OCI-M1 (cell line): ENCODE data around the gene TMEM40.
A peak's percentile ranks its signal among the peaks of the same experiment; 100 is the strongest.
"Not testable (repeated sequence)": the region's sequence is repeated elsewhere in the genome, so short reads cannot be mapped to it uniquely, and the experiment has no call there.

ENCODE experiments used
- DNase-seq: peaks from one replicate; lab custom pipeline; 2025; lab: John Stamatoyannopoulos, UW

The TMEM40 gene

GRCh38 chr3:12716605-12717151 is 42.4 kb downstream of the TMEM40 start:
- peak; percentile 72 for DNase-seq

GRCh38 chr3:12714278-12714677 is 44.8 kb downstream of the TMEM40 start:
- DNase-seq = no peak

GRCh38 chr3:12710062-12710461 is 49.0 kb downstream of the TMEM40 start:
- no peak for DNase-seq

GRCh38 chr3:12709334-12709733 is 49.7 kb downstream of the TMEM40 start:
- no peak for DNase-seq

GRCh38 chr3:12708584-12709192 is 50.4 kb downstream of the TMEM40 start:
- DNase-seq = no peak

- DNase-seq = no peak
Observed at GRCh38 chr3:12707449-12707848, 51.6 kb downstream of the TMEM40 start.

GRCh38 chr3:12706504-12707253 is 52.4 kb downstream of the TMEM40 start:
- DNase-seq = peak; percentile 89

- DNase-seq = no peak
Observed at GRCh38 chr3:12705981-12706380, 53.1 kb downstream of the TMEM40 start.

- no peak for DNase-seq
Observed at GRCh38 chr3:12705374-12705926, 53.6 kb downstream of the TMEM40 start.

GRCh38 chr3:12702501-12702900 is 56.6 kb downstream of the TMEM40 start:
- no peak for DNase-seq

GRCh38 chr3:12701601-12702000 is 57.5 kb downstream of the TMEM40 start:
- not testable (repeated sequence) for DNase-seq

GRCh38 chr3:12700800-12701199 is 58.3 kb downstream of the TMEM40 start:
- DNase-seq = no peak

GRCh38 chr3:12695916-12696315 is 63.1 kb downstream of the TMEM40 start:
- DNase-seq = no peak

- no peak for DNase-seq
Observed at GRCh38 chr3:12695112-12695511, 63.9 kb downstream of the TMEM40 start.

- DNase-seq = no peak
Observed at GRCh38 chr3:12692444-12692843, 66.6 kb downstream of the TMEM40 start.

- DNase-seq = no peak
Observed at GRCh38 chr3:12689997-12690711, 68.9 kb downstream of the TMEM40 start.

- no peak for DNase-seq
Observed at GRCh38 chr3:12687948-12688347, 71.1 kb downstream of the TMEM40 start.

GRCh38 chr3:12686096-12686495 is 73.0 kb downstream of the TMEM40 start:
- DNase-seq = no peak
